ENCODE data around the gene PRR5L.

- TF ChIP-seq CTCF (IDR thresholded peaks at IDR 0.05; ENCODE audit: low read depth, low read length, poor library complexity, severe bottlenecking) (no peak), EZH2phosphoT487 (IDR thresholded peaks at IDR 0.05; ENCODE audit: borderline replicate concordance, low read length) (no peak)
These were observed 111.3 kb downstream of the PRR5L start for GRCh38 chr11:36407356-36407755.
